Ovary (tissue), 3 donors: ENCODE data around the gene BACH2.

ENCODE experiments used
- EP300 ChIP-seq: sonication (generic); formaldehyde crosslinking; IDR thresholded peaks from one replicate; pipeline ENCODE4 v1.6.1; 2017; ENCODE audit warnings: antibody characterized with exemption
- POLR2A ChIP-seq: fragments of 450-650 bp; IDR thresholded peaks from one replicate; pipeline ENCODE4 v1.6.1; 2017; ENCODE audit warnings: antibody characterized with exemption, mild to moderate bottlenecking, moderate library complexity
- TF ChIP-seq, protein P1 (sequence below), 3 donors: fragments of 450-650 bp in 2 of 3; fragments of 200-600 bp in 1 of 3; IDR thresholded peaks; one replicate each; pipeline versions ENCODE4 v1.5.1 to v1.8.0; 2016 to 2022; ENCODE audit warnings: antibody characterized with exemption in 3 of 3, mild to moderate bottlenecking in 1 of 3
- donor health status: DM: no; HTN: no; CAD: no.

- no peak for TF ChIP-seq POLR2A
- TF ChIP-seq EP300, result no peak
- TF ChIP-seq, protein P1, sequence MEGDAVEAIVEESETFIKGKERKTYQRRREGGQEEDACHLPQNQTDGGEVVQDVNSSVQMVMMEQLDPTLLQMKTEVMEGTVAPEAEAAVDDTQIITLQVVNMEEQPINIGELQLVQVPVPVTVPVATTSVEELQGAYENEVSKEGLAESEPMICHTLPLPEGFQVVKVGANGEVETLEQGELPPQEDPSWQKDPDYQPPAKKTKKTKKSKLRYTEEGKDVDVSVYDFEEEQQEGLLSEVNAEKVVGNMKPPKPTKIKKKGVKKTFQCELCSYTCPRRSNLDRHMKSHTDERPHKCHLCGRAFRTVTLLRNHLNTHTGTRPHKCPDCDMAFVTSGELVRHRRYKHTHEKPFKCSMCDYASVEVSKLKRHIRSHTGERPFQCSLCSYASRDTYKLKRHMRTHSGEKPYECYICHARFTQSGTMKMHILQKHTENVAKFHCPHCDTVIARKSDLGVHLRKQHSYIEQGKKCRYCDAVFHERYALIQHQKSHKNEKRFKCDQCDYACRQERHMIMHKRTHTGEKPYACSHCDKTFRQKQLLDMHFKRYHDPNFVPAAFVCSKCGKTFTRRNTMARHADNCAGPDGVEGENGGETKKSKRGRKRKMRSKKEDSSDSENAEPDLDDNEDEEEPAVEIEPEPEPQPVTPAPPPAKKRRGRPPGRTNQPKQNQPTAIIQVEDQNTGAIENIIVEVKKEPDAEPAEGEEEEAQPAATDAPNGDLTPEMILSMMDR (IDR thresholded peaks at IDR 0.05), result no peak
These were observed 27.3 kb downstream of the BACH2 start for GRCh38 chr6:90269334-90269733.
